CD4-positive, CD25-positive, alpha-beta regulatory T cell (primary cell): ENCODE data around the gene CEP78. TPM values are rescaled to one million over a fixed set of nuclear protein-coding genes. Genes with fewer than 3 reads are reported as not detected.

ENCODE experiments used
- ATAC-seq, 2 donors: fragments of 150-1000 bp; cut with Tn5 transposase; one replicate each; pipeline ENCODE4 v1.10.0; 2021; ENCODE audit warnings: low read depth in 2 of 2, moderate number of reproducible peaks in 2 of 2, moderate library complexity in 1 of 2
- DNase-seq, 3 donors: peaks; one replicate each; pipeline versions ENCODE4 v3.0.0 to v3.0.0-alpha.2; 2012 to 2022; ENCODE audit warnings: mixed read lengths in 1 of 3
- H3K27ac ChIP-seq: one replicate; pipeline ENCODE4 v1.7.0; 2013; ENCODE audit warnings: mild to moderate bottlenecking, low read length; ENCODE audit not compliant: insufficient read depth, poor library complexity, severe bottlenecking
- H3K27me3 ChIP-seq: one replicate; pipeline ENCODE4 v1.7.0; 2013; ENCODE audit warnings: low read length; ENCODE audit not compliant: control insufficient read depth, insufficient read depth
- H3K36me3 ChIP-seq: one replicate; pipeline ENCODE4 v1.7.0; 2013; ENCODE audit warnings: mild to moderate bottlenecking, low read length, moderate library complexity; ENCODE audit not compliant: control insufficient read depth, insufficient read depth
- H3K4me1 ChIP-seq: 2 replicates; pipeline ENCODE4 v1.7.0; 2013; ENCODE audit warnings: mild to moderate bottlenecking, low read length; ENCODE audit not compliant: insufficient read depth, control insufficient read depth, poor library complexity, severe bottlenecking
- H3K4me3 ChIP-seq: one replicate; pipeline ENCODE4 v1.7.0; 2013; ENCODE audit warnings: low read depth, mild to moderate bottlenecking, low read length, moderate library complexity
- H3K9me3 ChIP-seq, 2 experiments: 1 replicate in 1 of 2; 2 replicates in 1 of 2; pipeline ENCODE4 v1.7.0; 2013; ENCODE audit warnings: low read length in 2 of 2, mild to moderate bottlenecking in 1 of 2, moderate library complexity in 1 of 2; ENCODE audit not compliant: control insufficient read depth in 2 of 2
- H3K27ac Mint-ChIP-seq, 3 donors: one replicate each; pipeline ENCODE4 v1.8.0; 2020 to 2022; ENCODE audit warnings: mild to moderate bottlenecking in 3 of 3, mixed read lengths in 3 of 3, moderate library complexity in 2 of 3
- H3K27me3 Mint-ChIP-seq: one replicate; pipeline ENCODE4 v1.8.0; 2022; ENCODE audit warnings: mild to moderate bottlenecking, mixed read lengths
- H3K36me3 Mint-ChIP-seq: one replicate; pipeline ENCODE4 v1.8.0; 2020; ENCODE audit warnings: mixed read lengths
- H3K4me1 Mint-ChIP-seq, 4 donors: one replicate each; pipeline ENCODE4 v1.8.0; 2020 to 2022; ENCODE audit warnings: mixed read lengths in 4 of 4, mild to moderate bottlenecking in 1 of 4
- H3K4me3 Mint-ChIP-seq, 4 donors: one replicate each; pipeline ENCODE4 v1.8.0; 2020 to 2022; ENCODE audit warnings: mild to moderate bottlenecking in 4 of 4, mixed read lengths in 4 of 4, moderate library complexity in 3 of 4
- H3K9me3 Mint-ChIP-seq, 7 donors: one replicate each; pipeline ENCODE4 v1.8.0; 2020 to 2022; ENCODE audit warnings: mixed read lengths in 7 of 7, mild to moderate bottlenecking in 3 of 7, moderate library complexity in 2 of 7
- polyA plus RNA-seq, 4 donors: library from polyadenylated mRNA; unstranded; fragments of 300-500 nt; fragmentation: Illumina TruSeq; gene quantifications; one replicate each; pipeline ENCODE4 v1.2.3, GENCODE V29; 2021
- total RNA-seq: library from RNA; stranded (reverse); gene quantifications from one replicate; pipeline ENCODE4 v1.2.3, GENCODE V29; 2022

Gene CEP78
- total and polyA plus RNA-seq, 5 donors from 2014 or later, result 24.9 to 43.6 (median 31.4) TPM

- no peak for DNase-seq
- H3K27ac Mint-ChIP-seq, result peak overlapping the region in 2 of 3 donors; percentile 20 to 33
- peaks cover 26% of the 10 kb centered on the region for H3K36me3 ChIP-seq
- no peaks in the 10 kb centered on the region for H3K9me3 ChIP-seq
- no peak overlapping the region for H3K4me3 ChIP-seq
- no peaks in the 10 kb centered on the region for H3K4me1 ChIP-seq
- H3K36me3 Mint-ChIP-seq, result peaks cover 61% of the 10 kb centered on the region
- ATAC-seq, result no peak
- no peaks in the 10 kb centered on the region for H3K9me3 Mint-ChIP-seq
- H3K27ac ChIP-seq, result no peak overlapping the region
- no peaks in the 10 kb centered on the region for H3K27me3 Mint-ChIP-seq
- no peaks in the 10 kb centered on the region for H3K27me3 ChIP-seq
- peaks cover 0 to 2% (median 0%) of the 10 kb centered on the region in 4 donors for H3K4me1 Mint-ChIP-seq
- no peak overlapping the region for H3K4me3 Mint-ChIP-seq
Observed at GRCh38 chr9:78314550-78314949, 78.7 kb downstream of the CEP78 start.

GRCh38 chr9:78314953-78315870 lies 79.3 kb downstream of the CEP78 start:
- H3K9me3 ChIP-seq, result no peaks in the 10 kb centered on the region
- H3K4me3 Mint-ChIP-seq, result no peak overlapping the region
- H3K27ac Mint-ChIP-seq, result peak overlapping the region in 2 of 3 donors; percentile 20 to 33
- no peak for DNase-seq
- no peaks in the 10 kb centered on the region for H3K27me3 Mint-ChIP-seq
- H3K36me3 Mint-ChIP-seq, result peaks cover 61% of the 10 kb centered on the region
- no peaks in the 10 kb centered on the region for H3K4me1 ChIP-seq
- peaks cover 0 to 2% (median 0%) of the 10 kb centered on the region in 4 donors for H3K4me1 Mint-ChIP-seq
- H3K36me3 ChIP-seq, result peaks cover 20% of the 10 kb centered on the region
- no peaks in the 10 kb centered on the region for H3K27me3 ChIP-seq
- peaks cover 0 to 2% (median 0%) of the 10 kb centered on the region in 7 donors for H3K9me3 Mint-ChIP-seq
- no peak overlapping the region for H3K4me3 ChIP-seq
- H3K27ac ChIP-seq, result no peak overlapping the region
- ATAC-seq, result no peak

DNA sequence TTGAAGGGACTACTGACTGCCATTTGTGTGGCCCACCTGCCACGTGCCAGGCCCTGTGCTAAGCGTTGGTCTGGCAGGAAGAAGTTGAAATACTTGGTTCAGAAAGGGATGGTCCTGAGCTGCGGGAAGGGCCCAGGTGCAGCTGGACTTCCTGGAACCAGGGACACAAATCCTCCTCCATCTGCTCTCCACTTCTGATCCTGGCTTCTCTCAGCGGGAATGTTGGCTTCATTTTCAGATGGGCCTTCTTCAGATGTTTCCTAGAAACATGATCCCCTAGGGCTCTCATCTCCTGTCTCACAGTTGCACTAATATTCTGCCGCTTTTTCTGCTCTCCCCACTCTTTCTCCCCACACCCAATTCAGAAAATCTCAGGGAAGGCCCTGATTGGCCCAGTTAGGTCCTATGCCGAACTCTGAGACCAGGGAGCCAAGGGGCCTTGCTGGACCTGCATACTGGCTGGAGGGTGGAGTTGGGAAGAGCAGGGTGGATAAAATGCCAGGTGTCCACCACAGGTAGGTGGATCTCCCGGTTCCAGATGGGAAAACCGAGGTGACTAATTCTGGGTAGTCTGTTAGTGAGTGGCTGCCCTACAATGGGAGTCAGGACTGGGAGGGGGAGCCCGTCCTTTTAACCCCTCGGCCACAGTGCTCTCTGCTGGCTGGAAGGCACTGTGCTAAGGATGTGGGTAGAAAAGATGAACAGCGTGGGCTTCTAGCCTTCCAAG lies 80.5 kb downstream of the CEP78 start:
- DNase-seq, result no peak
- peaks cover 62% of the 10 kb centered on the region for H3K36me3 Mint-ChIP-seq
- no peaks in the 10 kb centered on the region for H3K27me3 Mint-ChIP-seq
- peaks cover 0 to 2% (median 0%) of the 10 kb centered on the region in 7 donors for H3K9me3 Mint-ChIP-seq
- Histone ChIP-seq H3K27ac (no peak overlapping the region), H3K4me3 (no peak overlapping the region), H3K9me3 (no peaks in the 10 kb centered on the region), H3K27me3 (no peaks in the 10 kb centered on the region), H3K4me1 (no peaks in the 10 kb centered on the region), H3K36me3 (peaks cover 19% of the 10 kb centered on the region)
- peak overlapping the region in 1 of 4 donors; percentile 21 for H3K4me3 Mint-ChIP-seq
- ATAC-seq, result no peak
- H3K27ac Mint-ChIP-seq, result no peak overlapping the region
- H3K4me1 Mint-ChIP-seq, result peaks cover 0 to 2% (median 0%) of the 10 kb centered on the region in 4 donors

- H3K27me3 Mint-ChIP-seq, result no peaks in the 10 kb centered on the region
- peak overlapping the region in 1 of 3 donors; percentile 5 for H3K27ac Mint-ChIP-seq
- peaks cover 0 to 2% (median 0%) of the 10 kb centered on the region in 4 donors for H3K4me1 Mint-ChIP-seq
- no peaks in the 10 kb centered on the region for H3K9me3 ChIP-seq
- ATAC-seq (no peak), DNase-seq (no peak)
- peaks cover 53% of the 10 kb centered on the region for H3K36me3 Mint-ChIP-seq
- H3K9me3 Mint-ChIP-seq, result peaks cover 0 to 2% (median 0%) of the 10 kb centered on the region in 7 donors
- no peaks in the 10 kb centered on the region for H3K4me1 ChIP-seq
- no peak overlapping the region for H3K4me3 Mint-ChIP-seq
- no peaks in the 10 kb centered on the region for H3K27me3 ChIP-seq
- H3K36me3 ChIP-seq, result peaks cover 15% of the 10 kb centered on the region
- H3K27ac ChIP-seq, result no peak overlapping the region
- no peak overlapping the region for H3K4me3 ChIP-seq
Observed at GRCh38 chr9:78319197-78320029, 83.5 kb downstream of the CEP78 start.

DNA sequence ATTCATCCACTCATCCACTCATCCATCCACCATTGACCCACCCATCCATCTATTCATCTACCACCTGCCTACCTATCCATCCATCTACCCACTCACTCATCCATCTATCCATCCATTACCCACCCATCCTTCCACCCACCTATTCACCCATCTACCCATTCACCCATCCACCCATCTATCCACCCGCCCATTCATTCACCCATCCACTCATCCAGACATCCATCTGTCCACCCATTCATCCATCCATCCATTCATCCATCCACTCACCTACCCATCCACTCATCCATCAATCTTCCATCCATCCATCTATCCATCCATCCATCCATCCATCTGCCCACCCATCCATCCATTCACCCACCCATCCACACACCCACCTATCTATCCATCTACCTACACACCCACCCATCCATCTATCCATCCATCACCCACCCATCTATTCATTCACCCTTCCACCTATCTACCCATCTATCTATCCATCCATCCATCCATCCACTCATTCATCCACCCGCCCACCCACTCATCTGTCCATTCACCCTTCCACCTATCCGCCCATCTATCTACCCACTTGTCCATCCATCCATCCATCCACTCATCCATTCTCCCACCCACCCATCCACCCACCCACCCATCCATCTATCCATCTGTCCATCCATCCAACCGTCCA lies 84.3 kb downstream of the CEP78 start:
- Histone ChIP-seq H3K36me3 (peaks cover 15% of the 10 kb centered on the region), H3K9me3 (no peaks in the 10 kb centered on the region), H3K4me3 (no peak overlapping the region), H3K27ac (no peak overlapping the region), H3K4me1 (no peaks in the 10 kb centered on the region), H3K27me3 (no peaks in the 10 kb centered on the region)
- peaks cover 55% of the 10 kb centered on the region for H3K36me3 Mint-ChIP-seq
- H3K4me1 Mint-ChIP-seq, result peaks cover 0 to 3% (median 0%) of the 10 kb centered on the region in 4 donors
- ATAC-seq (no peak), DNase-seq (no peak)
- H3K9me3 Mint-ChIP-seq, result peaks cover 0 to 2% (median 0%) of the 10 kb centered on the region in 7 donors
- H3K27me3 Mint-ChIP-seq, result no peaks in the 10 kb centered on the region
- H3K4me3 Mint-ChIP-seq, result no peak overlapping the region
- no peak overlapping the region for H3K27ac Mint-ChIP-seq

GRCh38 chr9:78320875-78321496 lies 85.1 kb downstream of the CEP78 start:
- H3K4me1 Mint-ChIP-seq, result peaks cover 0 to 7% (median 0%) of the 10 kb centered on the region in 4 donors
- Histone ChIP-seq H3K4me1 (no peaks in the 10 kb centered on the region), H3K4me3 (no peak overlapping the region), H3K36me3 (peaks cover 15% of the 10 kb centered on the region), H3K27me3 (no peaks in the 10 kb centered on the region), H3K27ac (no peak overlapping the region), H3K9me3 (no peaks in the 10 kb centered on the region)
- no peak for ATAC-seq
- peaks cover 0 to 2% (median 0%) of the 10 kb centered on the region in 7 donors for H3K9me3 Mint-ChIP-seq
- no peaks in the 10 kb centered on the region for H3K27me3 Mint-ChIP-seq
- no peak overlapping the region for H3K27ac Mint-ChIP-seq
- no peak for DNase-seq
- H3K4me3 Mint-ChIP-seq, result no peak overlapping the region
- peaks cover 59% of the 10 kb centered on the region for H3K36me3 Mint-ChIP-seq
